HEK293 (cell line): Measurements from ENCODE around the gene TBX22.

Experiments used
- CTCF ChIA-PET: fragments of 350-600 bp; formaldehyde crosslinking; extraction: SDS; loops from one replicate; lab custom pipeline; 2021; ENCODE audit warnings: antibody characterized with exemption; lab: Yijun Ruan, JAX
- POLR2A ChIA-PET: fragments of 300-600 bp; formaldehyde crosslinking; extraction: SDS; loops from one replicate; lab custom pipeline; 2020; ENCODE audit warnings: antibody characterized with exemption, inconsistent platforms; lab: Yijun Ruan, JAX
- H3K27ac ChIP-seq: fragments of 200-500 bp; sonication (Bioruptor generic); 2 replicates; pipeline ENCODE4 v1.5.1; 2014; ENCODE audit warnings: low read depth, low read length, control low read depth, inconsistent platforms; ENCODE audit errors: extremely low read depth
- H3K36me3 ChIP-seq, 2 experiments: fragments of 200-500 bp in 1 of 2; sonication (Bioruptor generic) in 1 of 2; 1 replicate in 1 of 2; 2 replicates in 1 of 2; pipeline ENCODE4 v1.5.1; 2014 to 2017; ENCODE audit warnings: inconsistent platforms in 2 of 2, low read length in 2 of 2; ENCODE audit not compliant: control insufficient read depth in 2 of 2, insufficient read depth in 1 of 2
- H3K4me1 ChIP-seq: fragments of 200-500 bp; sonication (Bioruptor generic); 2 replicates; pipeline ENCODE4 v1.5.1; 2014; ENCODE audit warnings: mild to moderate bottlenecking, low read length, inconsistent platforms; ENCODE audit not compliant: control insufficient read depth, insufficient read depth
- H3K4me3 ChIP-seq: 2 replicates; pipeline ENCODE4 v1.5.1; 2011; ENCODE audit warnings: low read depth, mild to moderate bottlenecking, control low read depth, low read length, moderate library complexity
- H3K9me3 ChIP-seq: fragments of 200-500 bp; sonication (Bioruptor generic); 2 replicates; pipeline ENCODE4 v1.5.1; 2014; ENCODE audit warnings: low read depth, low read length, inconsistent platforms; ENCODE audit not compliant: control insufficient read depth, insufficient read depth
- BCL11A ChIP-seq: fragments of 450-650 bp; formaldehyde crosslinking; IDR thresholded peaks from 2 replicates; pipeline ENCODE4 v1.5.1; 2016; ENCODE audit warnings: low read depth, missing biosample characterization, missing genetic modification characterization
- GLI2 ChIP-seq: fragments of 450-650 bp; formaldehyde crosslinking; IDR thresholded peaks from 2 replicates; pipeline ENCODE4; 2017; ENCODE audit warnings: missing biosample characterization, missing genetic modification characterization, low read depth, borderline replicate concordance
- GLIS2 ChIP-seq: fragments of 450-650 bp; formaldehyde crosslinking; IDR thresholded peaks from 2 replicates; pipeline ENCODE4 v1.5.1; 2016; ENCODE audit warnings: missing biosample characterization, missing genetic modification characterization
- IKZF3 ChIP-seq: fragments of 450-650 bp; IDR thresholded peaks from 2 replicates; pipeline ENCODE4 v1.5.0; 2018; ENCODE audit warnings: missing biosample characterization, mild to moderate bottlenecking, missing genetic modification characterization, moderate library complexity
- MZF1 ChIP-seq: fragments of 450-650 bp; formaldehyde crosslinking; IDR thresholded peaks from 2 replicates; pipeline ENCODE4 v1.5.1; 2017; ENCODE audit warnings: missing biosample characterization, missing genetic modification characterization, borderline replicate concordance
- SP2 ChIP-seq: fragments of 450-650 bp; formaldehyde crosslinking; IDR thresholded peaks from 2 replicates; pipeline ENCODE4 v1.5.1; 2016; ENCODE audit warnings: missing biosample characterization, missing genetic modification characterization
- TCF7L2 ChIP-seq: IDR thresholded peaks from 2 replicates; pipeline ENCODE4 v1.6.1; 2011; ENCODE audit warnings: low read depth, mild to moderate bottlenecking, inconsistent platforms, low read length, moderate library complexity, borderline replicate concordance
- ZNF138 ChIP-seq: fragments of 450-650 bp; formaldehyde crosslinking; IDR thresholded peaks from 2 replicates; pipeline ENCODE4 v1.5.1; 2016; ENCODE audit warnings: missing biosample characterization, missing genetic modification characterization, borderline replicate concordance
- ZNF324 ChIP-seq: fragments of 450-650 bp; formaldehyde crosslinking; IDR thresholded peaks from 2 replicates; pipeline ENCODE4 v1.5.1; 2016; ENCODE audit warnings: missing biosample characterization, missing genetic modification characterization
- ZNF335 ChIP-seq: fragments of 450-650 bp; formaldehyde crosslinking; conservative IDR thresholded peaks from 2 replicates; pipeline ENCODE4 v1.5.1; 2016; ENCODE audit warnings: missing biosample characterization, missing genetic modification characterization
- ZNF341 ChIP-seq: fragments of 450-650 bp; formaldehyde crosslinking; IDR thresholded peaks from 2 replicates; pipeline ENCODE4; 2016; ENCODE audit warnings: low read depth, missing biosample characterization, missing genetic modification characterization
- ZNF488 ChIP-seq: fragments of 450-650 bp; formaldehyde crosslinking; IDR thresholded peaks from 2 replicates; pipeline ENCODE4 v1.5.1; 2016; ENCODE audit warnings: missing biosample characterization, missing genetic modification characterization
- ZNF513 ChIP-seq: fragments of 450-650 bp; IDR thresholded peaks from 2 replicates; pipeline ENCODE4 v1.5.1; 2018; ENCODE audit warnings: missing biosample characterization, missing genetic modification characterization
- ZNF530 ChIP-seq: fragments of 450-650 bp; formaldehyde crosslinking; IDR thresholded peaks from 2 replicates; pipeline ENCODE4 v1.5.1; 2016; ENCODE audit warnings: low read depth, missing biosample characterization, missing genetic modification characterization
- ZNF610 ChIP-seq: fragments of 450-650 bp; formaldehyde crosslinking; IDR thresholded peaks from 2 replicates; pipeline ENCODE4 v1.5.1; 2016; ENCODE audit warnings: missing biosample characterization, missing genetic modification characterization, borderline replicate concordance
- ZNF624 ChIP-seq: fragments of 450-650 bp; formaldehyde crosslinking; IDR thresholded peaks from 2 replicates; pipeline ENCODE4 v1.5.1; 2017; ENCODE audit warnings: missing biosample characterization, missing genetic modification characterization
- ZNF664 ChIP-seq: fragments of 450-650 bp; formaldehyde crosslinking; IDR thresholded peaks from 2 replicates; pipeline ENCODE4 v1.5.1; 2016; ENCODE audit warnings: missing biosample characterization, missing genetic modification characterization
- ZNF707 ChIP-seq: fragments of 450-650 bp; formaldehyde crosslinking; IDR thresholded peaks from 2 replicates; pipeline ENCODE4 v1.5.1; 2016; ENCODE audit warnings: missing biosample characterization, missing genetic modification characterization
- ZNF837 ChIP-seq: fragments of 450-650 bp; formaldehyde crosslinking; IDR thresholded peaks from 2 replicates; pipeline ENCODE4 v1.5.1; 2016; ENCODE audit warnings: missing biosample characterization, missing genetic modification characterization
- ZNF843 ChIP-seq: fragments of 450-650 bp; formaldehyde crosslinking; IDR thresholded peaks from 2 replicates; pipeline ENCODE4 v1.5.1; 2016; ENCODE audit warnings: missing biosample characterization, missing genetic modification characterization
- TF ChIP-seq, protein P1 (sequence below): IDR thresholded peaks from 2 replicates; pipeline ENCODE4 v1.6.1; 2011; ENCODE audit warnings: mild to moderate bottlenecking, low read depth, low read length, borderline replicate concordance

TBX22 gene

DNA sequence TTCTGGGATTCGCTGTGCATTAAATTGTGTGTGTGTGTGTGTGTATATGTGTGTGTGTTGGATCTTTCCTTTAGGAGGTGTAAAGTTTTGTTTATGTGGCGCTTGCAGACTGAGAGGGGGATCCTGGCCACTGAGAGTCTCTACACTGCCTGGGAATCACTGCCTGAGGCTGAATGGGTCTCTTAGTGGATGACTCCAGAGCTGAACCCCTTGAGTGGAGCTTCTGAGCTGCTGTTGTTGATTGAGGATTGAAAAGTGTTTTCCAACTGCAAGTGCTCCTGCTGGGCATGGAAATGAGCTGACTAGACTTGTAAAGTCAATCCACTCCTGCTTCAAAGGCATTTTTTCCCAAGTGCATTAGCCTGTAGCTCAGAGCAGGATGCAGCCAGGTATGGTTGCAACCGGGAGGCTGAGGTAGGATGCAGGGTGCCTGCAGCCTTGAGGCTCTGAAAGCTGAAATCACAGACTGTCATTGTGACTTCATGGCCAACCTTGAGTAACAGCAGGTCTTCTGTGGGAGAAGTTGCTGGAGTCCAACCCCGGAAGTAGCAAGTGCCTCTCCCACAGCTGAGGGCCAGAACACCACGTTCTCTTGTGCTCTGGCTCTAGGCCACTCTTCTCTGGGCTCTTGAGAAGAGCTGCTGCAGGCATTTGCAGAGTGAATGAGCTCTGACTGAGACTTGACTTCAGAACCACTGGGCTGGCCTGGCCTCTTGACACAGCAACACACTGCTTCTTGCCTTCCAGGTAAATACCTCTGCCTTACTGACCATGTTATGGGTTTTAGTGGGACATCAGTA is at the start of gene TBX22:
TSS of gene TBX22 (plus strand) at position 613 of the 800 bp plus-strand sequence. CDS start 7,517 bp downstream, outside the sequence.
- Histone ChIP-seq H3K27ac (no peak within 1 kb of the TSS), H3K4me3 (no peak within 1 kb of the TSS), H3K4me1 (no peaks in the 10 kb centered on the region), H3K36me3 (no peaks in the 10 kb centered on the region), H3K9me3 (no peaks in the 10 kb centered on the region)
- ChIA-PET CTCF (no interaction called here), POLR2A (no interaction called here)
- TF ChIP-seq ZNF664 (no peak), ZNF530 (tag by site-specific recombination) (no peak), ZNF837 (tag by site-specific recombination) (no peak), ZNF513 (tag by site-specific recombination) (no peak), TCF7L2 (no peak), SP2 (tag by site-specific recombination) (no peak), ZNF610 (tag by site-specific recombination) (no peak), ZNF843 (tag by site-specific recombination) (no peak), IKZF3 (no peak)
- TF ChIP-seq, protein P1, sequence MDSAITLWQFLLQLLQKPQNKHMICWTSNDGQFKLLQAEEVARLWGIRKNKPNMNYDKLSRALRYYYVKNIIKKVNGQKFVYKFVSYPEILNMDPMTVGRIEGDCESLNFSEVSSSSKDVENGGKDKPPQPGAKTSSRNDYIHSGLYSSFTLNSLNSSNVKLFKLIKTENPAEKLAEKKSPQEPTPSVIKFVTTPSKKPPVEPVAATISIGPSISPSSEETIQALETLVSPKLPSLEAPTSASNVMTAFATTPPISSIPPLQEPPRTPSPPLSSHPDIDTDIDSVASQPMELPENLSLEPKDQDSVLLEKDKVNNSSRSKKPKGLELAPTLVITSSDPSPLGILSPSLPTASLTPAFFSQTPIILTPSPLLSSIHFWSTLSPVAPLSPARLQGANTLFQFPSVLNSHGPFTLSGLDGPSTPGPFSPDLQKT, result no peak

- TF ChIP-seq ZNF488, result no peak
- no peak for TF ChIP-seq ZNF138 (tag by site-specific recombination)
- no peak for TF ChIP-seq ZNF335 (tag by site-specific recombination)
- TF ChIP-seq MZF1 (tag by site-specific recombination), result no peak
- TF ChIP-seq ZNF707, result no peak
- TF ChIP-seq GLIS2 (tag by site-specific recombination), result no peak
- no peak for TF ChIP-seq ZNF341 (tag by site-specific recombination)
- TF ChIP-seq ZNF324 (tag by site-specific recombination), result no peak
- no peak for TF ChIP-seq ZNF624
- no peak for TF ChIP-seq GLI2 (tag by site-specific recombination)
- no peak for TF ChIP-seq BCL11A (tag by site-specific recombination)
- ChIA-PET POLR2A (no interaction called here), CTCF (no interaction called here)
- H3K27ac ChIP-seq, result no peak overlapping the region
- no peaks in the 10 kb centered on the region for H3K4me1 ChIP-seq
- no peak overlapping the region for H3K4me3 ChIP-seq
- H3K36me3 ChIP-seq, result no peaks in the 10 kb centered on the region
- H3K9me3 ChIP-seq, result peaks cover 8% of the 10 kb centered on the region
These were observed 38.9 kb upstream of the TBX22 start for GRCh38 chrX:79975605-79976004.
